ENCODE measurements around the gene FGF21. TPM values are rescaled to one million over a fixed set of nuclear protein-coding genes. Genes with fewer than 3 reads are reported as not detected.
A peak's percentile ranks its signal among the peaks of the same experiment; 100 is the strongest.

FGF21 gene
- total RNA-seq, 2 experiments from 2014 or later, result not detected

- DNase-seq (no peak), ATAC-seq (ENCODE audit: poor library complexity) (no peak)
- H3K36me3 ChIP-seq (ENCODE audit: insufficient read depth, low read length), result no peaks in the 10 kb centered on the region
- peaks cover 31% of the 10 kb centered on the region for H3K4me1 Mint-ChIP-seq (ENCODE audit: low read depth)
- H3K4me3 Mint-ChIP-seq, result peak overlapping the region; percentile 20
- H3K4me1 ChIP-seq (ENCODE audit: insufficient read depth, low read length), result peaks cover 46% of the 10 kb centered on the region
- no peaks in the 10 kb centered on the region for H3K27me3 ChIP-seq (ENCODE audit: control insufficient read depth in 1 of 2, insufficient read depth in 2 of 2, low read length in 2 of 2)
- no peak overlapping the region for H3K4me3 ChIP-seq (ENCODE audit: low read length)
- H3K36me3 Mint-ChIP-seq (ENCODE audit: low read depth), result peaks cover 3% of the 10 kb centered on the region
- no peak overlapping the region for H3K27ac Mint-ChIP-seq
- TF ChIP-seq, protein P1, sequence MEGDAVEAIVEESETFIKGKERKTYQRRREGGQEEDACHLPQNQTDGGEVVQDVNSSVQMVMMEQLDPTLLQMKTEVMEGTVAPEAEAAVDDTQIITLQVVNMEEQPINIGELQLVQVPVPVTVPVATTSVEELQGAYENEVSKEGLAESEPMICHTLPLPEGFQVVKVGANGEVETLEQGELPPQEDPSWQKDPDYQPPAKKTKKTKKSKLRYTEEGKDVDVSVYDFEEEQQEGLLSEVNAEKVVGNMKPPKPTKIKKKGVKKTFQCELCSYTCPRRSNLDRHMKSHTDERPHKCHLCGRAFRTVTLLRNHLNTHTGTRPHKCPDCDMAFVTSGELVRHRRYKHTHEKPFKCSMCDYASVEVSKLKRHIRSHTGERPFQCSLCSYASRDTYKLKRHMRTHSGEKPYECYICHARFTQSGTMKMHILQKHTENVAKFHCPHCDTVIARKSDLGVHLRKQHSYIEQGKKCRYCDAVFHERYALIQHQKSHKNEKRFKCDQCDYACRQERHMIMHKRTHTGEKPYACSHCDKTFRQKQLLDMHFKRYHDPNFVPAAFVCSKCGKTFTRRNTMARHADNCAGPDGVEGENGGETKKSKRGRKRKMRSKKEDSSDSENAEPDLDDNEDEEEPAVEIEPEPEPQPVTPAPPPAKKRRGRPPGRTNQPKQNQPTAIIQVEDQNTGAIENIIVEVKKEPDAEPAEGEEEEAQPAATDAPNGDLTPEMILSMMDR (IDR thresholded peaks at IDR 0.05), result no peak
- H3K27me3 Mint-ChIP-seq, result no peaks in the 10 kb centered on the region
- H3K27ac ChIP-seq (ENCODE audit: low read depth in 1 of 2, low read length in 2 of 2), result no peak overlapping the region
- peaks cover 0 to 17% of the 10 kb centered on the region in 2 experiments for H3K9me3 ChIP-seq (ENCODE audit: control insufficient read depth in 1 of 2, insufficient read depth in 1 of 2, low read length in 2 of 2)
- intact Hi-C loops (cut with DNase I, micrococcal nuclease), result no loop called here
- POLR2A ChIA-PET, result no interaction called here
- peaks cover 8% of the 10 kb centered on the region for H3K9me3 Mint-ChIP-seq
- CTCF ChIA-PET, result no interaction called here
Observed at GRCh38 chr19:48722196-48722708, 33.1 kb upstream of the FGF21 start.

DNA sequence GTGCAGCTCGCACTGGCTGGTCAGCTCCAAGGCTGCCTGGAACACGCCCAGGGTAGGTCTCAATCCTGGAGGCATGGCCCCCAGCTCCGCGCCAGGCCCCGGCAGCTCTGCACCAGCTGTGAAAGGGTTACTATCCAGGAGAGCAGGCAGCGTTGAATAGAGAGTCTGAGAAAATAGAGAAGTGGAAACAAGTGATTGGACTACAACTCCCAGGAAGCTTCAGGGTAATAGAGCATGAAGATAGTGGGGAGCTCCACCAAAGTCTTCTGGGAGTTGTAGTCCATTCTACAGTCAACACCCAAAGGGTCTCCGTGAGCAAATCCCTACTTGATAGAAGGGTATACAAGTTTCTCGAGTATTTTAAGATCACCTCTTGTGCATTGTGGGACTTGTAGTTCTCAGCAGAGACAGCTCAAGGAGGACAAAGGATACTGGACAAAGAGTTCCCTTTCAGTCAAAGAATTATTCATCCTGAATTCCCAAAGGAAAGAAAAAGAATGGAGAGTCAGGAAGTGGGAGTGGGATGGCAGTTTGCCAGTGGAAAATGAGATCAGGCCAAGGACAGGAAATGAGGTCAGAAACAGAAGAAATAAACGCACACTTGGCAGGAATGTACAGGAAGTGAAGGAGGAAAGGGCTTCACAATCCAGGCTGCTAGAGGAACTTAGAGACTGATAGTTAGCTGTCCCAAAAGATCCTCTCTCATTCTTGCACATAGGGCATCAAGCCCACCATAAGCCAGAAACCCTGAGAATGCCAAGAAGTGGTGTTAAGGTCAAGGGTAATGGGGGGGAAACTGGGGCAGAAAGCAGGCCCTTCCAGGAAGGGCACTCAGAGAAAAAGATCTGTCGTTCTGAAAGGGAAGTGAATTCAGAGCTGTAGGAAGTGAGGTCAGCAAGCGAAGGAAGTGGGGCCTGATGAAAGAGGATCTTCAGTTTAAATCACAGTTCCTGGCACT, 30.2 kb upstream of the FGF21 start:
- H3K4me1 ChIP-seq (ENCODE audit: insufficient read depth, low read length), result peaks cover 46% of the 10 kb centered on the region
- DNase-seq (peak in 4 of 14 experiments; percentile 30 to 82 (median 74)), ATAC-seq (ENCODE audit: poor library complexity) (peak; percentile 50)
- Mint-ChIP-seq H3K4me3 (peak overlapping the region; percentile 58), H3K27me3 (no peaks in the 10 kb centered on the region), H3K9me3 (peaks cover 8% of the 10 kb centered on the region), H3K4me1 (ENCODE audit: low read depth) (peaks cover 31% of the 10 kb centered on the region), H3K27ac (peak overlapping the region; percentile 80), H3K36me3 (ENCODE audit: low read depth) (peaks cover 3% of the 10 kb centered on the region)
- H3K27ac ChIP-seq (ENCODE audit: low read depth in 1 of 2, low read length in 2 of 2), result peak overlapping the region; percentile 40 to 50
- intact Hi-C loops (cut with DNase I, micrococcal nuclease), result no loop called here
- no peaks in the 10 kb centered on the region for H3K36me3 ChIP-seq (ENCODE audit: insufficient read depth, low read length)
- H3K27me3 ChIP-seq (ENCODE audit: control insufficient read depth in 1 of 2, insufficient read depth in 2 of 2, low read length in 2 of 2), result no peaks in the 10 kb centered on the region
- CTCF ChIA-PET, result interaction anchor here (0.5 to 2.9 kb wide), 6 partner anchors 13 to 268 kb away, joined by 3 to 18 read pairs (median 4); partner anchors contain the start of genes CA11 and RUVBL2
- peaks cover 0 to 19% of the 10 kb centered on the region in 2 experiments for H3K9me3 ChIP-seq (ENCODE audit: control insufficient read depth in 1 of 2, insufficient read depth in 1 of 2, low read length in 2 of 2)
- TF ChIP-seq, protein P1 (IDR thresholded peaks at IDR 0.05), result no peak
- POLR2A ChIA-PET, result interaction anchor here (0.7 to 3.8 kb wide), 12 partner anchors 11 to 400 kb away, joined by 3 to 25 read pairs (median 4); partner anchors contain the start of genes CA11, DBP, EMP3 and GYS1
- H3K4me3 ChIP-seq (ENCODE audit: low read length), result no peak overlapping the region

GRCh38 chr19:48726556-48726955, 28.8 kb upstream of the FGF21 start:
- H3K4me3 Mint-ChIP-seq, result peak overlapping the region; percentile 34
- ChIA-PET CTCF (interaction anchor here (2.9 kb wide), 1 partner anchor 12 kb away, joined by 18 read pairs; no protein-coding TSS in a partner anchor), POLR2A (interaction anchor here (3.8 kb wide), 1 partner anchor 13 kb away, joined by 25 read pairs; no protein-coding TSS in a partner anchor)
- peaks cover 8% of the 10 kb centered on the region for H3K9me3 Mint-ChIP-seq
- DNase-seq (peak in 4 of 14 experiments; percentile 40 to 81 (median 74)), ATAC-seq (ENCODE audit: poor library complexity) (peak; percentile 71)
- H3K36me3 Mint-ChIP-seq (ENCODE audit: low read depth), result peaks cover 3% of the 10 kb centered on the region
- no peak overlapping the region for H3K4me3 ChIP-seq (ENCODE audit: low read length)
- no peaks in the 10 kb centered on the region for H3K27me3 ChIP-seq (ENCODE audit: control insufficient read depth in 1 of 2, insufficient read depth in 2 of 2, low read length in 2 of 2)
- TF ChIP-seq, protein P1 (IDR thresholded peaks at IDR 0.05), result no peak
- peaks cover 0 to 21% of the 10 kb centered on the region in 2 experiments for H3K9me3 ChIP-seq (ENCODE audit: control insufficient read depth in 1 of 2, insufficient read depth in 1 of 2, low read length in 2 of 2)
- H3K27ac ChIP-seq (ENCODE audit: low read depth in 1 of 2, low read length in 2 of 2), result no peak overlapping the region
- peak overlapping the region; percentile 78 for H3K27ac Mint-ChIP-seq
- H3K4me1 ChIP-seq (ENCODE audit: insufficient read depth, low read length), result peaks cover 31% of the 10 kb centered on the region
- H3K36me3 ChIP-seq (ENCODE audit: insufficient read depth, low read length), result no peaks in the 10 kb centered on the region
- no peaks in the 10 kb centered on the region for H3K27me3 Mint-ChIP-seq
- intact Hi-C loops (cut with DNase I, micrococcal nuclease), result no loop called here
- H3K4me1 Mint-ChIP-seq (ENCODE audit: low read depth), result peaks cover 21% of the 10 kb centered on the region

Data from CD4-positive, alpha-beta T cell (primary cell).